Spleen (tissue), 7 donors: ENCODE measurements around the gene MCM7.

Source experiments
- POLR2A ChIP-seq, 3 donors: fragments of 450-650 bp; IDR thresholded peaks; one replicate each; pipeline ENCODE4 v1.5.1; 2017; ENCODE audit warnings: antibody characterized with exemption in 3 of 3, mild to moderate bottlenecking in 1 of 3
- TF ChIP-seq, protein P1 (sequence below), 11 experiments: fragments of 200-600 bp in 7 of 11; fragments of 450-650 bp in 4 of 11; sonication (generic) in 4 of 11; IDR thresholded peaks in 8 of 11; conservative IDR thresholded peaks in 3 of 11; 1 replicate in 7 of 11; 2 replicates in 4 of 11; pipeline versions ENCODE4 v1.4.0 to v1.8.0; 2016 to 2021; ENCODE audit warnings: antibody characterized with exemption in 11 of 11, inconsistent platforms in 4 of 11, mild to moderate bottlenecking in 1 of 11
- donor health status: DM: no; HTN: no; CAD: no; lungs with moderate emphysema.
- donor health status: DM: no; HTN: no; CAD: no.
- donor health status: DM: no; HTN: no; CAD: no.

DNA sequence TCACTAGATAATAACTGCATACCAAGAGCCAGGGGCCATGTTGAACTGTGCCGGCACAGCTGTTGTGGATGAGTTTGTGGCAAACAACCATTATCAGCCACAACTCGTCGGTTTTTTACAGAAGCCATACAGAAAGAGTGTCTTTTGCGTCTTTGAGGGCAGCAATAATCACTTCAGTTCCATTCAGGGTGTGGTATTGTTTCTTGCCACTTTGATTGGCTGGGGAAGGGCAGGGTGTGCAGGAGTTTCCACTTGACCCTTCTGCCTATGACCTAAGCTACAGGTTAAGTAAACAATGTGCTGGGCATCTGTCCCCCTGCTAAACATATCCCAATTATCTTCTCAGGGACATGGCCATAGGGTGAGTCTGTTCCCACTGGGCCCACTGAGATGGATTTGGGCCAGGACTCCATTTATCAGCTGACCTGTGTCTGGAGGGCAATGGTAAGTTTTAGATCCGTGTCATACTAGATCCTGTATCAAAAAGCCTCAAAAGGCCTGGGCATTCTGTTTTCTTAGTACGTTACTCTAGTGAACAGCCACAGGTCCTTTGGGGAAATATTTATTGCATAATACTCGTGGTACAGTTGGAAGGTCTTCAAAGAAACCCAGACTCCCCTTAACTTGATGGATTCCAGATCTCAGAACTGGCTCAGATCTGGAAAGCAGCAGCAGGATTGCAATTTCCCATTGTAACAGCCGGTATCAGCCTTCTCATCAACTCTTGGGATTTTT lies 35.6 kb downstream of the MCM7 start:
- TF ChIP-seq, protein P1, sequence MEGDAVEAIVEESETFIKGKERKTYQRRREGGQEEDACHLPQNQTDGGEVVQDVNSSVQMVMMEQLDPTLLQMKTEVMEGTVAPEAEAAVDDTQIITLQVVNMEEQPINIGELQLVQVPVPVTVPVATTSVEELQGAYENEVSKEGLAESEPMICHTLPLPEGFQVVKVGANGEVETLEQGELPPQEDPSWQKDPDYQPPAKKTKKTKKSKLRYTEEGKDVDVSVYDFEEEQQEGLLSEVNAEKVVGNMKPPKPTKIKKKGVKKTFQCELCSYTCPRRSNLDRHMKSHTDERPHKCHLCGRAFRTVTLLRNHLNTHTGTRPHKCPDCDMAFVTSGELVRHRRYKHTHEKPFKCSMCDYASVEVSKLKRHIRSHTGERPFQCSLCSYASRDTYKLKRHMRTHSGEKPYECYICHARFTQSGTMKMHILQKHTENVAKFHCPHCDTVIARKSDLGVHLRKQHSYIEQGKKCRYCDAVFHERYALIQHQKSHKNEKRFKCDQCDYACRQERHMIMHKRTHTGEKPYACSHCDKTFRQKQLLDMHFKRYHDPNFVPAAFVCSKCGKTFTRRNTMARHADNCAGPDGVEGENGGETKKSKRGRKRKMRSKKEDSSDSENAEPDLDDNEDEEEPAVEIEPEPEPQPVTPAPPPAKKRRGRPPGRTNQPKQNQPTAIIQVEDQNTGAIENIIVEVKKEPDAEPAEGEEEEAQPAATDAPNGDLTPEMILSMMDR (IDR thresholded peaks at IDR 0.05 in 8 of 11, conservative IDR thresholded peaks at IDR 0.05 in 3 of 11) = no peak
- TF ChIP-seq POLR2A (IDR thresholded peaks at IDR 0.05) = no peak
